DND-41 (cell line): ENCODE results near the gene COL4A1.

Experiments used
- ATAC-seq: fragments of 200-7000 bp; cut with Tn5 transposase; 3 replicates; pipeline ENCODE4 v1.9.1; 2021; ENCODE audit warnings: low read depth; ENCODE audit not compliant: insufficient read depth
- DNase-seq: peaks from one replicate; pipeline ENCODE4 v3.0.0-alpha.2; 2020
- H2AFZ ChIP-seq: 2 replicates; pipeline ENCODE4 v1.6.0; 2012; ENCODE audit warnings: low read depth, low read length
- H3K27ac ChIP-seq: 2 replicates; pipeline ENCODE4 v1.5.1; 2012; ENCODE audit warnings: low read length, inconsistent platforms
- H3K27me3 ChIP-seq: fragments of 200-600 bp; sonication (generic); 2 replicates; pipeline ENCODE4 v1.6.0; 2012; ENCODE audit warnings: low read length, mild to moderate bottlenecking, inconsistent platforms; ENCODE audit not compliant: insufficient read depth, poor library complexity
- H3K36me3 ChIP-seq: 2 replicates; pipeline ENCODE4 v1.5.1; 2012; ENCODE audit warnings: low read length, inconsistent platforms; ENCODE audit not compliant: insufficient read depth
- H3K4me1 ChIP-seq: 2 replicates; pipeline ENCODE4 v1.5.1; 2012; ENCODE audit warnings: mild to moderate bottlenecking, low read length; ENCODE audit not compliant: insufficient read depth
- H3K4me2 ChIP-seq: 2 replicates; pipeline ENCODE4 v1.6.0; 2012; ENCODE audit warnings: mild to moderate bottlenecking, moderate library complexity, low read length, inconsistent platforms; ENCODE audit not compliant: insufficient read depth
- H3K4me3 ChIP-seq, 2 experiments: fragments of 200-600 bp in 1 of 2; shearing (Covaris generic) in 1 of 2; 2 replicates each; pipeline ENCODE4 v1.5.1; 2012 to 2016; ENCODE audit warnings: inconsistent platforms in 2 of 2, low read length in 2 of 2, mild to moderate bottlenecking in 2 of 2, low read depth in 1 of 2, moderate library complexity in 1 of 2
- H3K79me2 ChIP-seq: 2 replicates; pipeline ENCODE4 v1.6.0; 2012; ENCODE audit warnings: low read length, inconsistent platforms; ENCODE audit not compliant: insufficient read depth
- H3K9ac ChIP-seq: 2 replicates; pipeline ENCODE4 v1.6.0; 2012; ENCODE audit warnings: low read depth, mild to moderate bottlenecking, inconsistent platforms, low read length, moderate library complexity
- H3K9me3 ChIP-seq: 2 replicates; pipeline ENCODE4 v1.5.1; 2012; ENCODE audit warnings: low read length, moderate library complexity, mild to moderate bottlenecking, inconsistent platforms; ENCODE audit not compliant: insufficient read depth, severe bottlenecking
- H4K20me1 ChIP-seq: 2 replicates; pipeline ENCODE4 v1.6.0; 2012; ENCODE audit warnings: low read length; ENCODE audit not compliant: insufficient read depth
- CTCF ChIP-seq: IDR thresholded peaks from 2 replicates; pipeline ENCODE4 v1.5.1; 2012; ENCODE audit warnings: borderline replicate concordance, low read length, moderate library complexity, mild to moderate bottlenecking; ENCODE audit not compliant: poor library complexity, severe bottlenecking; ENCODE audit errors: extremely low read depth
- EZH2 ChIP-seq: IDR thresholded peaks from 3 replicates; pipeline ENCODE4 v1.6.1; 2012; ENCODE audit warnings: borderline replicate concordance, low read depth, mild to moderate bottlenecking, moderate library complexity, low read length, inconsistent platforms; ENCODE audit not compliant: severe bottlenecking

The COL4A1 gene

DNA sequence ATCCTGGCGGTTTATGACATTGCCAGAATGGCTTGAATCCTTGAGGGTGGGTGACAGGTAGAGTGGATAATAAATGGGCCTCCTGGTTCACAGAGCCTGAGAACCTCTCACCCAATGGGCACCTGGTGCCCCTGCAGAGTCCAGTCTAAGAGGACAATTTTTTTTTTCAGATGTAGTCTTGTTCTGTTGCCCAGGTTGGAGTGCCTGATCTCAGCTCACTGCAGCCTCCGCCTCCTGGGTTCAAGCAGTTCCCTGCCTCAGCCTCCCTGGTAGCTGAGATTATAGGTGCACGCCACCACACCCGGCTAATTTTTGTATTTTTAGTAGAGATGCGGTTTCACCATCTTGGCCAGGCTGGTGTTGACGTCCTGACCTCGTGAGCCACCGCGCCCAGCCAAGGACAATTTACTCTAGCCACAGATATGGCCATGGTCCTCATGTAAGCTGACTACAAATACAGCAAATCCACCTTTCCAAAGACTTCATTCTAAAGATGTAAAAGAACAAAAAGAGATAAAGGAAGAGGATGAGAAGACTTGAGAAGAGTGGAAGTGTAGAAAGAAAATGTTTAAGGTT lies 33.1 kb upstream of the COL4A1 start:
- no peak overlapping the region for H2AFZ ChIP-seq
- H3K4me1 ChIP-seq, result no peaks in the 10 kb centered on the region

DNA sequence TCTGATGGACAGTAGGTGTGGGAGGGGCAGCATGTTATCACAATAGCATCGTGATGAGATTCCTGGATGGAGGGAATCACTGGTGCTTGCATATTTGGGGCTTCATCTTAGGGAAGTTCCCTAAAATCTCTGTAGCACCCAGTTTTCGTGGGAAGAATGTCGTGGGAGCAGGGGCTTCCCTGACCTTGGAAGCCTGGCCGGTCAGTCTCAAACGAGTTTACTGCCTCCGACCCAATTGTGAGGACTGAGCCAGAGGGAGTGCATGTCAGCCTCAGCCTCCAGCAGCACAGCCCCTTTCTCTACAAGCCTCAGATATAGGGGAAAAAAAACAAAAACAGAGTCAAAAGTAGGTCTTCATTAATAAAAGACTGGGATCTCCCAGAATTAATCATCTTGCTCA lies 32.3 kb upstream of the COL4A1 start:
- Histone ChIP-seq H3K9ac (no peak overlapping the region), H2AFZ (no peak overlapping the region), H3K27ac (no peak overlapping the region), H3K27me3 (peaks cover 43% of the 10 kb centered on the region), H3K79me2 (no peaks in the 10 kb centered on the region), H4K20me1 (peaks cover 2% of the 10 kb centered on the region; the same call in 1 of the 2 replicates), H3K4me1 (no peaks in the 10 kb centered on the region), H3K4me2 (no peak overlapping the region), H3K4me3 (no peak overlapping the region), H3K9me3 (no peaks in the 10 kb centered on the region), H3K36me3 (no peaks in the 10 kb centered on the region)
- no peak for TF ChIP-seq CTCF
- TF ChIP-seq EZH2, result no peak
- DNase-seq, result no peak
- ATAC-seq, result no peak

More for the DNA sequence above, 33.1 kb upstream of the COL4A1 start:
- Histone ChIP-seq H3K4me2 (no peak overlapping the region), H3K4me3 (no peak overlapping the region), H3K9ac (no peak overlapping the region), H3K36me3 (no peaks in the 10 kb centered on the region), H3K79me2 (no peaks in the 10 kb centered on the region), H3K9me3 (no peaks in the 10 kb centered on the region), H3K27ac (no peak overlapping the region), H4K20me1 (peaks cover 2% of the 10 kb centered on the region; the same call in 1 of the 2 replicates), H3K27me3 (peaks cover 45% of the 10 kb centered on the region)
- no peak for ATAC-seq
- TF ChIP-seq CTCF (no peak), EZH2 (no peak)
- no peak for DNase-seq

- H3K36me3 ChIP-seq, result no peaks in the 10 kb centered on the region
- TF ChIP-seq EZH2 (no peak), CTCF (no peak)
- H3K79me2 ChIP-seq, result no peaks in the 10 kb centered on the region
- H3K4me2 ChIP-seq, result no peak overlapping the region
- no peaks in the 10 kb centered on the region for H3K4me1 ChIP-seq
- no peaks in the 10 kb centered on the region for H3K9me3 ChIP-seq
- peaks cover 44% of the 10 kb centered on the region for H3K27me3 ChIP-seq
- peaks cover 2% of the 10 kb centered on the region; the same call in 1 of the 2 replicates for H4K20me1 ChIP-seq
- no peak overlapping the region for H2AFZ ChIP-seq
- no peak overlapping the region for H3K4me3 ChIP-seq
- no peak overlapping the region for H3K9ac ChIP-seq
- H3K27ac ChIP-seq, result no peak overlapping the region
- DNase-seq (no peak), ATAC-seq (no peak)
Observed at GRCh38 chr13:110338441-110339101, 31.6 kb upstream of the COL4A1 start.
